SHP77 treated with DMSO at 0.1 percent for 48 hours (cell line): Measurements from ENCODE around the gene COL6A6.
"Not testable (repeated sequence)": the region's sequence is repeated elsewhere in the genome, so short reads cannot be mapped to it uniquely, and the experiment has no call there.

Experiments used
- DNase-seq: peaks from one replicate; lab custom pipeline; 2025; lab: John Stamatoyannopoulos, UW

COL6A6 gene

DNA sequence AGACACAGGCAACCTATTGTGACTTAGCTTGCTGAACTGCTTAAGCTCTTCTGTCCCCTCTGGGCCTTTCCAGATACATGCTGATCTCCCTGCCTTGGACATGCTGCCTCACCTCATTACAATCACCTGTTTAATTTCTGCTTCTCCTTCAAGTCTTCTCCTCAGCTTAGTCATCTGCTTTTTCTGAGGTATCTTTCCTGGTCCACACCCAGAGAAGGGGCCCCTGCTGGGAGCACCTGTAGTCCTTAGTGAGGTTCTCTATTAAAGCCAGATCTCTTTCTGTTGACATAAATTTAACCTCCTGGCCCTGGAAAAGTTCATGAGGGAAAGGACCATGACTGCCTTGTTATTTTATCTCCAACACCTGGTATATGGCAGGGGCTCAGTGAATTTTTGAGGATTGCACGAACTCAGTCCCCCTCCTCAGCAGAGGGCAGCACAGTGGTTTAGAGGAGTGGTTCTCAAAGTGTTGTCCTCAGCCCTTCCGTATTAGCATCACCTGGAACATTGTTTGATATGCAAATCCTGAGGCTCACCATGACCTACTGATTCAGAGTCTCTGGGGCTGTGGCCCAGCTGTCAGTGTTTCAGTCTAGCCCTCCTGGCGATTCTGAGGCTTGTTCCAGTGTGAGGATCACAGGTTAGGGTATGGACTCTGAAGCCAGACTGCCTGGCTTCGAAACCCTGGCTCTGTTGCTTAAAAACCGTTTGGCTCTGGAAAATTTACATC is 12.7 kb downstream of the COL6A6 start:
- DNase-seq, result no peak

DNA sequence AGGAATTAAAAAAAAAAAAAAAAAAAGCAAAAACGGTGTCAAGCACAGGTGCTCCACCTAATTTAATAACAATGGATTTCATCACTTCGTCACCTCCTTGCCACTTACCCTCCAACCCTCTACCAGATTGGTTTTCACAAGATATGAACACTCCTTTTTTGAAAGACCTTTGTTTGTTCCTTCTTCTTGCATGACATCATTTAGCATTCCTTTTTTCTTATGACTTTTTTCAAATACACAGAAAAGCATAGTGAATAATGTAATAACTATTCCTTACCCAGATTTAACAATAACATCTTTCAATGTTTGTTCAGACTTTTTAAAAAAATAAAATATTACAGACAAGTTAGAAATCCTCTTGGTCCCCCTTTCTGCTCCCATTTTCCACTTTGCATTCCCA is 16.3 kb downstream of the COL6A6 start:
- DNase-seq, result no peak

DNA sequence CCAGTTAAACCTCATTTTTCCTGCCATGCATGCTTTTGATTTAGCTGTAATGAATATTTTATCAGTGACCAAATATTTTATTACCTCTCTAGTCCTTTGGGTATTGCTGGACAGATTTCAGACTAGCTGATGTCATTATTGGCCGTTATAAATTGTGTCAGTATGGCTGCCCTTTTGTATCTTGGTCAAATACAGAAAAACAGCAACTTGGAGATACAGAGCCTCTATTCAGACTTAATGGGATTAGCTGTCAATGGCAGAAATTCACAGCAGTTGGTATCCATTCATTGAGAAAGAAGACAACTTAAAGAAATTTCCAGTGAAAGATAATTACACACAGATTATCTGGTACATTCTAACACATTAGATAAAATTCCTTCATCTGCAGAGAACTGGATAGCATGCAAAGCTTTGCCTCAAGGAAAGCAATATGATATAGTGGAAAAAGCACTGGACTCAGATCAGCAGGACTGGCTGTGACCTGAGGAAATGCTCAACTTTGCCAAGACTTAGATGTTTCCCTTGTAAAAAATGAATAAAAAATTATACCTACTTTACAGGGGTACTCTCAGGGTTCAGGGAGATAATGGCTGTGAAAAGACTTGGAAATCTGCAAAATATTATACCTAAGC is 20.8 kb downstream of the COL6A6 start:
- DNase-seq, result no peak

DNA sequence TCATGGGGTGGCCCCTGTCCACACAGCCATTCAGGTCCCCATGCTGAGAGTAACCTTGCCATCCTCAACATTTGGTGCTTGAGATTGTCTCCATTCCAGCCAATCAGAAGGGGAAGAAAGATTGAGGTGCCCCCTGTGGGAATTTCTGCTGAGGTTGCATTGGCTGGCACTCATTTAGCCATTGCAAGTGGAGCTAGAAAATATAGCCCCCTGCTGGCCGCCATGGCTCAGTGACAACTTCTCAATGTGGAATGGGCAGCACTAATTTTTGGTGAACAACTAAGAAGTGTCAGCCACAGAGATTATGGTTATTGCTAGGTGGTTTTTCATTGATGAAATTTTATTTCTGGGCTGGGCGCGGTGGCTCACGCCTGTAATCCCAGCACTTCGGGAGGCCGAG is 22.0 kb downstream of the COL6A6 start:
- DNase-seq, result no peak

DNA sequence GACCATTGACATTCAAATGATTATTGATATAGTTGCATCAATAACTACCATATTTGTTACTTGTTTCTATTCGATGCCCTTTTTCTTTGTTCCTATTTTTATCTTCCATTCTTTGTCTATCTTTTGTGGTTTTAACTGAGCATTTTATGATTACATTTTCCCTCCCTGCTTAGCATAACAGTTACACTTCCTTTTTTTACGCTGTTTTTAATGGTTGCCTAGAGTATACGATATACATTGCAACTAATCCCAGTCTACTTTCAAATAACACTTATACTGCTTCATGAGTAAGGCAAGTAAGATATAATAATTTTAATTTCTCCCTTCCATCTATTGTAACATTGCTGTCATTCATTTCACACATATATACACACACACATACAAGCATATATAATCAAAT is 26.3 kb downstream of the COL6A6 start:
- no peak for DNase-seq

DNA sequence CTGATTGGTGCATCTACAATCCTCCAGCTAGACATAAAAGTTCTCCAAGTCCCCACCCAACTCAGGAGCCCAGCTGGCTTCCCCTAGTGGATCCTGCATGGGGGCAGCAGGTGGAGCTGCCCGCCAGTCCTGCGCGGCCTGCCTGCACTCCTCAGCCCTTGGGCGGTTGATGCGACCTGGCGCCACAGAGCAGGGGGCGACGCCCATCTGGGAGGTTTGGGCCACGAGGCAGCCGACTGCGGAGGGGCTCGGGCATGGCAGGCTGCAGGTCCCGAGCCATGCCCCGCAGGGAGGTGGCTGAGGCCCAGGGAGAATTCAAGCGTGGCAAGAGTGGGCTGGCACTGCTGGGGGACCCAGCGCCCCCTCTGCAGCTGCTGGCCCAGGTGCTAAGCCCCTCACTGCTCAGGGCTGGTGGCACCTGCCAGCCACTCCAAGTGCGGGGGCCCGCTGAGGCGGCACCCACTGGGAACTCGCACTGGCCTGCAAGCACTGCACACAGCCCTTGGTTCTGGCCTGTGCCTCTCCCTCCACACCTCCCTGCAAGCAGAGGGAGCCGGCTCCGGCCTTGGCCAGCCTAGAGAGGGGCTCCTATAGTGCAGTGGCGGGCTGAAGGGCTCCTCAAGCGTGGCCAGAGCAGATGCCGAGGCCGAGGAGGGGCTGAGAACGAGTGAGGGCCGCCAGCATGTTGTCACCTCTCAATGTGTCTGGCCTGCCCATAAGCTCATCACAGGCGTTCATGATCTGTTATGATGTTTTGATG is 30.1 kb downstream of the COL6A6 start:
- no peak for DNase-seq

DNA sequence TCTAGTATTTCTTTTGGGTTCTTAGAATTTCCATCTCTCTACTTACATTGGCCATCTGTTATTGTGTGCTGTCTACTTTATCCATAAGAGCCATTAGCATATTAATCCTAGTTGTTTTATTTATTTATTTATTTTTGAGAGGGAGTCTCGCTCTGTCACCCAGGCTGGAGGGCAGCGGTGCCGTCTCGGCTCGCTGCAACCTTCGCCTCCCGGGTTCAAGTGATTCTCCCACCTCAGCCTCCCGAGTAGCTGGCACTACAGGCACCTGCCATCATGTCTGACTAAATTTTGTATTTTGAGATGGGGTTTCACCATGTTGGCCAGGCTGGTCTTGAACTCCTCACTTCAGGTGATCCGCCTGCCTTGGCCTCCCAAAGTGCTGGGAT is 30.7 kb downstream of the COL6A6 start:
- not testable (repeated sequence) for DNase-seq

DNA sequence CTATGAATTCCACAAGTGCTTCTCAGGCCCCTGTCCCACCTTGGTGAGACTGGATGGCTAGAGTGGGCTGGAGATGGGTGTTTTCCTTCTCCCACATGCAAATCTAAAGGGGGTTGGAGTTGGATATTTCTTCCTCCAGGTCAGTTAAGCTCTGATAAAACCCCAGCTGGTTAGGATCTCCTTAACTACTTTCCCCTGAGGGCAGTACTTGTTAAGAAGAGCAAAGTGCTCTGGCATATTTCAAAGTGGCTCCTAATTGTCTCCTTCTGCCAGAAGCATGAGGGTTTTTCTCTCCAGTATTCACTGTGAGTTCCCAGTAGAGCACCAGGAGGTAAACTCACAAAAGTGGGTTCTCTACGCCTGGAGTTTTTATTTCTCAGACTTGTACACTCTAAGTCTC is 31.4 kb downstream of the COL6A6 start:
- no peak for DNase-seq

DNA sequence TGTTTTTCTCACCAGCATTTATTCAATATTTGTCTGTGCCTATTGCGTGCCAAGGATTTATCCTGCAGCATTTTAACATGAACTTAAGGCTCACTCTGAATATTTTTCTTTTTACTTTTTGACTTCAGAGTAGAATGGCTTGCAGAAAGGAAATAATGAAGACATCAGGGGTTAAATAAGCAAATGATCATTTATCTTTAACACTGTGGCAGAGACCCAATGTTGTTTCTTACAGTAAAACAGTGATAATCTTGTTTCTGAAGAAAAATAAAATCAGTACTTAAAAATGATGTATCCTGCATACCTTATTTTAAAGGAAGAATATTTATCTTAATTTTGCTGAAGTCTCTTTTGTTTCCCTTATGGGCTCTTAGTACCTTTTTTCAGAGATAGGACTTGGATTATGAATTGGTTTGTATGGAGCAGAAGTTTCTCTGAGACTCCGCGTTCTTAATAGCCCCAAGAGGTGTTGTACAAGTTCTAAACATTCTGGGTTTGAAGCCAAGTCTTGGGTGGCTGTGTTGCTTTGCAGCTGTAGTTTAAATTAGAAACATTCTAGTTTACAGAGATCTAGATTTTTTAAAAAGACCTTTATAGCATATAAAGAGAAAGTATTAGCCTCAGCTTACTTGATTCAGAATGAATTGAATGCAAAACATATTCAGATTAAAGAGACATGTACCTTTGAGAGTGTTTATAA is 40.5 kb downstream of the COL6A6 start:
- DNase-seq, result no peak

DNA sequence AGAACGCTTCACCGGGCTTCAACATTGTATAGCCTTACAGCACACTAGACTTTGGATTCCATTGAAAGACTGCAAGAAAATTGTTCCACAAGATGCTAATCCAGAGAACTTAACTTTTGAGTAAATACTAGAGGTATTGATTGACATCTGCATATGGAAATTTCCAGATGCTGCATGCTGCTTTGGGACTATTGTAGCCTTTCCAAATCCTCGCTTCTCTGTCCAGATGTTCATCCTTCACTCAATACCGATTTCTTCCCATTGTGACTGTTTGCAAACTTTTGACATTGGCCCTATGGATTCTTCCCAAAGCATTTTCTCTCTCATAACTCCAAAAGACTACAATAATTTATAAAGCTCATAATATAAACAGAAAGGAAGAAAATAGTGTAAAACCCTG is 41.4 kb downstream of the COL6A6 start:
- no peak for DNase-seq

DNA sequence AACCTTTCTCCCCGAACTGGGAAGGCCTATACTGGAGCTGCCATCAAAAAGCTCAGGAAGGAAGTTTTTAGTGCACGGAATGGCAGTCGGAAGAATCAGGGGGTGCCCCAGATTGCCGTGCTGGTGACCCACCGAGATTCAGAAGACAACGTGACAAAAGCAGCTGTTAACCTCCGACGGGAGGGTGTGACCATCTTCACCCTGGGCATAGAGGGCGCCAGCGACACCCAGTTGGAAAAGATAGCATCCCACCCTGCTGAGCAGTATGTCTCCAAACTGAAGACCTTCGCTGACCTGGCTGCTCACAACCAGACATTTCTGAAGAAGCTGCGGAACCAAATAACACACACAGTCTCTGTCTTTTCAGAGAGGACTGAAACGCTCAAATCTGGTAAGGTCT is 48.2 kb downstream of the COL6A6 start:
- DNase-seq, result no peak
